Measurements from ENCODE around the gene KANK4.

The KANK4 gene

DNA sequence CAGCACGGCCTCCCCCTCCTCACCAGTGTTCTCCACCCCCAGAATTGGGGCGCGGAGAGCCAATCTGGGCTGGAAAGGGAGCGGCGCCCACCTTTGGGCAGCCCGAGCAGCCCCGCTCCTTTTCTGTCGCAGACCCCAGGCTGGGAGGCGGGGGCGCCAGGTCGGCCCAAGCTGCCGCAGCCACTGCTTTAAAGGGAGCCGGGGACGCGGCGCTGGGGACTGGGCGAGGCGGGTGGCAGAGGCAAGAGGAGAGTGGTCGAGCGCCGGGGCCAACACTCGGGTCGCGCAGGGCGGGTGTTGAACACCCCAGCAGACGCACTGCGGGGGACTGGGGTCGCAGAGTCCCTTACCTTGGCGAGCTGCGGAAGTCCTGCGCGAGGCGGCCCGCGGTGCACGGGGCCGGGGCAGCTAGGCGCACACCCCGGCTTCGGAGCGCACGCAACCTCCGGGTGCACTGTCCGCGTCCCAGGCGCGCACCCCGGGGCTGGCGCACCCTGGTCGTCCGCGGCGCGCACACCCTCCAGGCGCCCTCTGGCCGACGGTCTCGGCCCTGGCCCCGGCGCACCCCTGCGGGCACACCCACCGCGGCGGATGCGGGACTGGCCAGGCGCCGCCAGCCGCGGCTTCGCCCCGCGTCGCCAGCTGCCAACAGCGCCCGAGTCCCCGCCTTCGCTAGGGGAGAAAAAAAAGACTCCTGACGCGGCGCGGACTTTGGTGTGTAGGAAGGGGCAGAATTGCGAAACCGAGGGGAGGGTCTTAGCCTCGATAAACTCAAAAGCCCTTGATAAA, at the start of gene KANK4:
Gene KANK4 (minus strand): TSS at position 679 of the 789 bp plus-strand sequence. CDS start 37,870 bp downstream, outside the sequence.
- DNase-seq = no peak

DNA sequence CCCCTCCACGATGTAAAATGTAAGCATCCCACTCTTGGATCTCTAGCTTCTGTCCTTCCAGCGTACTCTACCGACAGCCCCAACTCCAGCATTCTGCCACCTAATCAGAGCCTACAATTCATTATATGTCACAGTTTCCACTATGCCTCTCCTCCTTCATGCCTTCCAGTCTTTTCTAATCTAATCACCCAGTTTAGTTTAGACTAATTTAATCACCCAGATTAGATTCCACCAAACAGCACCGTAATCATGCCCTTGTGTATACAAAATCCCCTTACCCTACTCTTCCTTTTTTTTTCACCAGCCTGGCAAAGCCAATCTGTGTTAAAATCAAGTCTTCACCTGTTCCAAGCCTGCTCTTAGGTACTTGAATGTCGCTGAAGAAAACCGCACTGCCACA, 49.8 kb upstream of the KANK4 start:
- DNase-seq = no peak

DNA sequence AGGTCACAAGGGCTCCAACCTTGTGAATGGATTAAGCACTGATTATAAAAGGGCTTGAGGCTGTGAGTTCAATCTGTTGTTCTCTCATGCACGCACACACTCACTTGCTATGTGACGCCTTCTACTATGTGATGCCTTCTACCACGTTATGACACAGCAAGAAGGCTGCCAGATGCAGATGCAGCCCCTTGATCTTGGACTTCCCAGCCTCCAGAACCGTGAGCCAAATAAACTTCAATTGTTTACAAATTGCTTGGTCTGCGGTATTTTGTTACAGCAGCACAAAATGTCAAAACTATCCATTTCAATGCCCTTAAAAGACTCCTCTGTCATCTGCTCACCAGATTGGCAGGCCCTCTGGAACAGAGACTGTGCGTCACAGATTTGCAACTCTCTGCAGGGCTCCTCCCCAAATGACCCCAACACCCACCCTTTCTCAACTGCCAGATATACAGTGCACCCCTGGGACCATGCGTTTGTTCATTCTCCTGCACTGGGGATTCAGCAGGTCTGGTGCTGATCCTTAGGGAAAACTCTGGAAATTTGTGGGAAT, 47.8 kb upstream of the KANK4 start:
- DNase-seq = no peak

DNA sequence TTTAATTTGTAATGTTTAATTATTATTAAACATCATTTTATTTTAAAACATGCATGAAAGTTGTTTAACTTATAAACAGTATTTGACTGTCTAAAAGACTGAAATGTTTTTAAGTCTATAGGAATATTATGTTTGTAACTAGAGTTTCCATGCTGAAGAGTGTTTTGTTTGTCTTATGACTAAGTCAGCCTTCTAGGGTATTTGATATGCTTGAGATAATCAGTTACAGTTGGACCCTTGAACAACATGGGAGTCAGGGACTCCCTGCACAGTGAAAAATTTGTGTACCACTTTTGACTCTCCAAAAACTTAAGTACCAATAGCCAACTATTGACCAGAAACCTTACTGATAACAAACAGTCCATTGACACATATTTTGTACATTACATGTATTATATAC, 45.5 kb upstream of the KANK4 start:
- DNase-seq = no peak

DNA sequence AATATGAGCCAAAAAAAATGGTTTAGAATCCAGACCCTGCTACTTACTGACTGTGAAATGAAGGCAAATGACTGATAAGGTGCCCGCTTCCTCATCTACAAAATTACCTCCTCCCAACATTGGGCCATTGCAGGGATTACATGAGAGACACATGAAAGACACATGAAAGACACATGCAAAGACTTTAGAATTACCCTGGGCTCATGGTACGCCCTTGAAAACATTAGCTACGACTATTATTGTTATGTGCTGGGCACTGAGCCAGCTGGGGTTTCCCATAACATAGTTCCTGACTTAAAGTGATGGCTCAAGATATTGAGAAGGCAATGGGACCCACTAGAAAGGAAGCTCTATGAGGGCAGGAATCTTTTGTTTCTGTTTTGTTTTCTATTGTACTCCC, 43.7 kb upstream of the KANK4 start:
- no peak for DNase-seq

DNA sequence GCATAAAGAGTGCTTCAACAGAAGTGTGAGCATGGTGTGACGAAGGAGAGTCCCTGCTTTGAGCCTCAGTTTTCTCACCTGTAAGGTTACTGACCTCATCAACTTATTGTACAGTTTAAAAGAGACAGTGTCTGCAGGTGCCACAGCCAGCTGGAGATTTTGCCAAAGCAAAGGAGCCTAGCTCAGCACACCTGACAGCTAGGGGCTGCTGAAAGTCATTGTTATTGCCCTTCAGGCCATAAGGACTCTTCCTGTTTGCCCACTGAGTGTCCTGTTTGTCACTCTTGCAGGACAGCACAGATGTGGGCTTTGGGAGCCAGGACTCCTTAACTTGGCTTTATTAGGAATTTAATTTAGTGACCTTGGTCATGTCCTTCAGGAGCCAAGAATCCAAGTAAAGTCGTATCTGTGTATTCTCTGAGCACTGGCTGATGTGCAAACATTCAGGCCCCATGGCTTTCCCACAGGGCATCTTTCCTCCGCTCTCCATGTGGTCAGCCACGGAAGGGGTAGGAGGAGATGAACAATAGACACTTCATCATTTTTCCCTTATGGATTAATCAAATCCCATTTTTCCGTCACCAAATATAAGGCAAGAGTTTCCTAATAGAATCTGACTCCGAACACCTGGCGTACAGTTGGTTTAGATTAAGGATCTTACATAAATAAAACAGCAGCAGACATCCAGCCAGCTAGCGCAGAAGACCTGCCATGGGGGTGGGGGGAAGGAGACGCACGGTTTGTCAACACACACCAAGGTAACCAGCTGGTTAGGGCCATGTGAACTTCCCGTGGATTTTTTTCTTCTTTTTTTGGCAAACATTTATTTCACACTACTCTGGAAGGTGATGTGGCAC, 43.1 kb upstream of the KANK4 start:
- DNase-seq = no peak

DNA sequence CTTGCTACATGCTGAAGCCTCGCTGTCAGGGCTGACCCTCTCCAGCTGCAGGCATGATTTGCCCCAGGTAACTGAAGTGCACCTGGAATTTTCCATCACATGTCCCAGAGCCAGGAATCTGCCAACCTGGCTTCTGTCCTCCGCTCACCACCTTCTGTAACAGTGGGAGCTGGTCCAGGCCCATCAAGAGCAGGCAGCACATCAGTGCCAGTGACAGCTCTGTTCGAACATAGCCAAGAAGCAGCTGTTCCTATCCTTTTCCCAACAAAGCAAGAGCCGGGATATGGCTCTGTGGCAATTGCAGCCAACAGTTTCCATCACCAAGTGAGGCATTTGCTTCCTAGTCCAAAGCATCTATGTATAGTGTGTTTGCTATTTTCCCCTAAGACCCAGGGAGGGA, 42.2 kb upstream of the KANK4 start:
- DNase-seq = no peak

DNA sequence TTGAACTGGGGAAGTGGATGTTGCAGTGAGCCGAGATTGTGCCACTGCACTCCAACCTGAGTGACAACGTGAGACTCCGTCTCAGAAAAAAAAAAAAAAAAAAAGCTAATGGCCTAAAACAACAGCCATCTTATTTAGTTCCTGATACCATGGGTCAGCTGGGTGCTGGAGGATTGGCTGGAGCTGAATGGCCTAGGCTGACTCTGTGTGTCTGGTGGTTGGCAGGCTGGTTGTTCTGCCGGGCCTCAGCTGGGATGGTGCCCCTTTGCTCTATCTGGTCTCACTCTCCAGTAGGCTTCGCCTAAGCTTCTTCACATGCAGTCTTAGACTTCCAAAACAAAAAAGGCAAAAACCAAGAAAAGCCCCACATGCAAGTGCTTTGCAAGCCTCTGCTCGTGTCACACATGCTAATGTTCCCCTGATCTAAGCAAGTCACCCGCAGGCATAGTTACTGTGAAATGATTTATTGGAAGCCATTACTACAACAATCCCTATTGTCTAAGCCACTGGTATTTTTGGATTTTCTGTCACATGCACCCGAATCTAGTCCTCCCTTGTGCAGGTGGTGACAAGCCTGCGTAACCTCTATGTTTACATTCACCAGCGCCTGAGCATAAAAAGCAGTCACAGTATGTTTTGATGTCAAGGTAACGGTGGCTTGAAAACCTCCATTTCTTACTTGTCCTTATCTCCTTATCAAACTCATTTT, 39.6 kb upstream of the KANK4 start:
- DNase-seq = no peak

DNA sequence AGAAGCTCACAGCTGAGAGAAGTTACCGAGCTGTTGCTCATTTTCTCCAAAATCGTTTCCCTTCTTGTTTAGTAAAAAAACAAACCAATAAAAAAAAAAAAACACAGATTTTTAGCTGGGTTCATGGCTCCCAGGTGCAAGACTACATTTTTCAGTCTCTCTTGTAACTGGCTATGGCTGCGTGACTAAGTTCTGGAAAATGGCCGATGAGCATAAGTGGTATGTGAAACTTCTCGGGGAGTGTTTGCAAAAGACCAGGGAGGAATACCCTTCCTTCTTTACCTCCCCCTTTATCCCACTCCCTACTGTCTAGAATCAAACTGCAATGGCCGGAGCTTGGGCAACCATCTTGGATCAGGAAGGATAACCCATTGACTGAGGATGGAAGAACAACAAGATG, 38.7 kb upstream of the KANK4 start:
- DNase-seq = no peak

DNA sequence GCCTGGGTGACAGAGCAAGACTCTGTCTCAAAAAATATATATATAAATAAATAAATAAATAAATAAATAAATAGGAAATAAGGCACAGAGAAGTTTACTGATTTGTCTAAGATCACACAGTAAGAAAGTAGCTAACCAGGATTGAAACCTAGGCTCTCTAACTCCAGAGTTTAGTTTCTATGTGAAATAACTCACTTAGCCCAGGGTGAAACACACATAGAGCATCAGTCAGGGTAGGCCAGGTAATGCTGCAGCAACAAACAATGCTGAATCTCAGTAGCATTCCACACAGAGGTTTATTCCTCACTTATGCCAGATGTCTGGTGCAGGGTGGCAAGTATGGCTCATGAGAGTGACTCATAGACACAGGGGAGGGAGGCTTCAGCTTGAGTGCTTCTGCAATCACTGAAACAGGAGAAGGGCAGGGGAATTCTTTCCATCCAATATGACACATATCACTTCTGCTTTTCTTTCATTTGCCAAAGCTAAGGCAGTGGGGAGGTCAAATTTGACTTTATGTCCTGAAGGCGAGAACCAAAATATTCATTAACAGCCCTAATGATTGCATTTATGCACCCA, 37.1 kb upstream of the KANK4 start:
- DNase-seq = no peak

DNA sequence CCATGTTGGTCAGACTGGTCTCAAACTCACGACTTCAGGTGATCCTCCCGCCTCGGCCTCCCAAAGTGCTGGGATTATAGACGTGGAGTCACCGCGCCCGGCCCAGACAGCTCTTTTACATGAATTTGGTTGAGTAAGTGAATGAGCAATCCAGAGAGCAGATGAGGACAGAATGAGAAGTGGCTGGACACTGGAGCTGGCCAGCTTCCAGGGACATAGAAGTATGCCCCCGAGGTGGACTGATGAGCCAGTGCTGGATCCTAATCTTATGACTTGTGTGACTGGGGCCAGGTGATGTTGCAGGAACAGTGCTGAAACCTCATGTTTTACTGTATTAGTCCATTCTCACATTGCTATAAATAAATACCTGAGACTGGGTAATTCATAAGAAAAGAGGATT, 35.9 kb upstream of the KANK4 start:
- DNase-seq = no peak

DNA sequence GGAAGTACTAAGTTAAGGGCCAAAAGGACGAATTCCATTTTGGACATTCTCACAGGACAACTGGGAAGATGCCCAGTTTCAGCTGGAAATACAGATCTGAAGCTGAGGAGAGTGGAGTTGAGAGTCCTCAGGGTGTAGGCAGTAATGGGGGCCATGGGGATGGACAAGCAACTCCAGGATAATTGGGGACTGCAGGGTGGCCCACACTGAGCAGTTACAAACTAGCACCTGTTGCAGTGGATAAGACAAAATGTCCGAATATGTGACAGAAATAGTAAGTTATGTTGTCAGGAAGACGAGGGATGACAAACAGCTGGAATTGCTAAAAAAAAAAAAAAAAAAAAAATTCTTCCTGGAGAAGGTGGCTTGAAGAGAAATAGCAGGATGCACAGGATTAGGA, 34.6 kb upstream of the KANK4 start:
- no peak for DNase-seq

DNA sequence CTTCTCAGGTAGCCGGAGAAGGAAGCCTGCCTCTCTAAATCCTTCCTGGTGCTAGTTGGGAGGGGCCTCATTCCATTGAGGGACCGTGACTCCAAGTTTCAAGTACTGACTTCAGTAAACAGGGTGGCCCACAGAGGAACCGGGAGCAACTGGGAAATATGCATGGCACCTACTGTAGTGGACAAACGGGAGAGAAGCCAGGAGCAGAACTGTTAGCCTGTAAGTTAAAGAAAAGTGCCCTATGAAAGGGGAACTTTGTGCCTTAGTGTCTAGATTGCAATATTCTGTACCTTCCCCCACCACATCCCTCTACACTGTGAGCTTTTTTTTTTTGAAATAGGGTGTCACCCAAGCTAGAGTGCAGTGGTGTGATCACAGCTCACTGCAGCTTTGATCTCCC, 33.2 kb upstream of the KANK4 start:
- no peak for DNase-seq

DNA sequence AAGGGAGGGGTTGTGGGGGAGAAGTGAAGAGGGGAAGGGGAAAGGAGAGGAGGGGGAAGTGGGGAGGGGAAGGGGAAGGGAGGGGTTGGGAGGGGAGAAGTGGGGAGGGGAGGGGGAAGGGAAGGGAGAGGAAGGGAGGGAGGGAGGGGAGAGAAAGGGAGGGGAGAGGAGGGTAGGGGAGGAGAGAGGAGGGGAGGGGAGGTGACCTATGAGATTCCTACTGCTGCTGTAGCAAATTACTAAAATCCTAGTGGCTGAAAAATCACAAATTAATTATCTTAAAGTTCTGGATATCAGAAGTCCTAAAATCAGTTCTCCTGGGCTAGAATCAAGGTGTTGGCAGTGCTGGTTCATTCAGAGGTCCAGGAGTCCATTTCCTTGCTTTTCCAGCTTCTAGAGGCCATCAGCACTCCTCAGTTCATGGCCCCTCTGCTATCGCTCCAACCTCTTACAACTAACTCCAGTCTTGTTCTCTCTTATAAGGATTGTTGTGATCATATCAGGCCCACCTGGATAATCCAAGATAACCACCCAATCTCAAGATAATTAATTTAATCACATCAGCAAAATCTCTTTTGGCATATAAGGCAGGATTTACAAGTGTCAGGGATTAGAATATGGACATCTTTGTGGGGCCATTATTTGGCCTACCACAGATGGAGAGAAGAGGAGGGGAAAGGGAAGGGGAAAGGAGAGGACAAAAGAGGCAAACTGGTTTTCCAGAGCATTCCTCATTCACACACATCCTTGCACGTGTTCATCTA, 30.4 kb upstream of the KANK4 start:
- DNase-seq = no peak

DNA sequence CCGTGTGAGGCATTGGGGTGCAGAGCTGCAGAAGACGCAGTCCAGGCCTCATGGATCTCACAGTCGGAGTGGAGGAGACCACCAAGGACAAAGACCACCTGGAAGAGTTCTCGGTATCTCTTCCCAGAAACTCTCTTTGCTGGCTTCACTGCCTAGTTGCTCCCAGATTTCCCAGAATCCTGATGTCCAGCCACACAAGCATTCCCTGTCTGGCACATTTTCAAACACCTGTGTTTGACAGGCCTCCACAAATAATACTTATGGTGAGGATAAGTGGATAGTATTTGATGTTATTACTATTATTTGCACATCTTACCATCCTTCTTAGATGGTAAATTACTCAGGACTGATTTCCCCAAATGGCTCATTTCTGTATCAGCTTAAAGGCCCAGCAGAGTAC, 27.7 kb upstream of the KANK4 start:
- no peak for DNase-seq

DNA sequence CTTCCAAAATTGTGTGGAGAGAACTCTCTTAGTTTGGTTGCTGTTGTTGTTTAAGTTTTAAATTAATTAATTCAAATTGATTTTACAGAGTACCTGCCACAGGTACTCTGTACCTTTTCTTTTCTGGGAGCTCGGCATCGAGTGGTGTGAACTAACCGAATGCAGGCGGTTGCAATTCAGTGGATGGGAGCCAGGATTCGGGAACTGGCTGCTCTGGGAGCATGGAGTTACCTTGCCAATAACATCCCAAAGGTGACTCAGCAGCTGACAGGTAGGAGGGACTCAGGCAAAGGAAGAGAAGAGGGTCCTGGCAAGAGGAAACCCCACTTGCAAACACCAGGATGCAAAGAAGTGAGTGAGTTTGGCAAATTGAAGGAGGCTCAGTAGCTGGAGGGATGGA, 24.7 kb upstream of the KANK4 start:
- no peak for DNase-seq

DNA sequence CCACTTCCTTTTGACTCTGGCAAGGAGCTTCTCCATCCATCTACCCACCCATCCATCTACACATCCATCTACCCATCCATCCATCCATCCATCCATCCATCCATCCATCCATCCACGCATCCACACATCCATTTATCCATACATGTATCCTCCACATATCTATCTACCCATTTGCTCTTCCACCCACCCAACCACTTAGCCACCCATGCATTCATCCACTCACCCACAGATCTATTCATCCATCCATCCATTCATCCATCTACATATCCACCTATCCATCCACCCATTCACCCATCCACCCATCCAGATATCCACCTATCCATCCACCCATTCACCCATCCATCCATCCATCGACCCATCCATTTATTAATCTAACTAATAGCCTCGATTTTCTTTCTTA, 23.0 kb upstream of the KANK4 start:
- no peak for DNase-seq

DNA sequence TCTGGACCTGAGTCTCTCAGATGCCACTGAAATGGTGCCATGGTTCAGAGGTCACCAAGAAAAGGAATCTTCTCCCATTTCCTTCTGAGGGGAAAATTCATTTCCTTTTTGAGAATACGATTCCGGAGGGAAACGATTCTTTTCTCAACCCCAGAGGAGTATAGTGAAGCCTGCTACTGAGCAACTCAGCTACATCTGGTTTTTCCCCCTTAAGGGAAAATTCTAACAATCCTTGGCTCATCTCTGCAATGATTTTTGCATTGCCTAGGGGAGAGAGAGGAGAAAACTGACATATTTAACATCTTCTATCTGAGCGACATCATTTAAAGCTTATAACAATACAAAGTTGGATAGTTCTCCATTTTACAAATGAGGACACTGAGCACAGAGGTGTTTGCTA, 22.4 kb upstream of the KANK4 start:
- no peak for DNase-seq

DNA sequence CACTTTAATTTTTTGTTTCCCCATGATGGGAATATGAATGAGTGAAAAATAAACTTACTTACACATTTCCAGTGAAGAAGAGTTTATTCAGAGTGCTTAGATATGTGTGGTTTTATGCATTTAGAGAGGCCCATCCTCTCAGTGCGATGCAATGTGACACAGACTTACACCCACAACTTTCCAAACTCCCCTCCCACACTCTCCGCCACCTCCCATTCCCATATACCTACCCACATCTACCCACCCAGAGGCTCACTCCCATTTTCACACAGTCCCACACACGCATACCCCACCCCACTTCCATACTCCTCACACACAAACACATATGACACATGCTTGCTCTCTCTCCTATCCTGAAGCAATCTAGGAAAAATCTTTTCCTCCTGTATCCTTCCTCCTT, 21.9 kb upstream of the KANK4 start:
- no peak for DNase-seq

All from anterior cingulate cortex (tissue), 58 donors.